ENCODE results near the gene KRTAP10-10. TPM values are rescaled to one million over a fixed set of nuclear protein-coding genes. Genes with fewer than 3 reads are reported as not detected.

KRTAP10-10 gene
- total RNA-seq, 2 experiments from 2014 or later = not detected

- Mint-ChIP-seq H3K27me3 (peaks cover 2% of the 10 kb centered on the region), H3K4me1 (ENCODE audit: low read depth) (no peaks in the 10 kb centered on the region), H3K36me3 (ENCODE audit: low read depth) (no peaks in the 10 kb centered on the region), H3K4me3 (no peak within 1 kb of the TSS), H3K9me3 (no peaks in the 10 kb centered on the region), H3K27ac (no peak within 1 kb of the TSS)
- ATAC-seq (no peak), DNase-seq (no peak)
- POLR2A ChIA-PET = no interaction called here
- TF ChIP-seq CTCF (IDR thresholded peaks at IDR 0.05) = no peak
- intact Hi-C loops (cut with micrococcal nuclease) = no loop called here
- CTCF ChIA-PET = no interaction called here
Measured at GRCh38 chr21:44592446-44593311, 44.5 kb upstream of the KRTAP10-10 start, which contains the start of gene KRTAP10-6. KRTAP10-6 (minus strand) TSS chr21:44592505; CDS start chr21:44592484, 21 bp downstream.

- DNase-seq (no peak), ATAC-seq (no peak)
- CTCF ChIA-PET = no interaction called here
- intact Hi-C loops (cut with micrococcal nuclease) = no loop called here
- H3K27me3 Mint-ChIP-seq = peaks cover 2% of the 10 kb centered on the region
- POLR2A ChIA-PET = no interaction called here
- no peaks in the 10 kb centered on the region for H3K4me1 Mint-ChIP-seq (ENCODE audit: low read depth)
- H3K36me3 Mint-ChIP-seq (ENCODE audit: low read depth) = no peaks in the 10 kb centered on the region
- H3K27ac Mint-ChIP-seq = no peak overlapping the region
- H3K4me3 Mint-ChIP-seq = no peak overlapping the region
- no peak for TF ChIP-seq CTCF (IDR thresholded peaks at IDR 0.05)
- peaks cover 4% of the 10 kb centered on the region for H3K9me3 Mint-ChIP-seq
Measured at GRCh38 chr21:44593598-44594405, 43.4 kb upstream of the KRTAP10-10 start.

- peaks cover 5% of the 10 kb centered on the region for H3K9me3 Mint-ChIP-seq
- intact Hi-C loops (cut with micrococcal nuclease) = no loop called here
- H3K4me3 Mint-ChIP-seq = no peak overlapping the region
- H3K27ac Mint-ChIP-seq = no peak overlapping the region
- no peak for ATAC-seq
- H3K27me3 Mint-ChIP-seq = no peaks in the 10 kb centered on the region
- H3K36me3 Mint-ChIP-seq (ENCODE audit: low read depth) = no peaks in the 10 kb centered on the region
- ChIA-PET POLR2A (no interaction called here), CTCF (no interaction called here)
- no peak for DNase-seq
- no peaks in the 10 kb centered on the region for H3K4me1 Mint-ChIP-seq (ENCODE audit: low read depth)
- TF ChIP-seq CTCF (IDR thresholded peaks at IDR 0.05) = no peak
Measured at GRCh38 chr21:44594406-44594916, 42.7 kb upstream of the KRTAP10-10 start.

GRCh38 chr21:44595524-44595923 is 41.6 kb upstream of the KRTAP10-10 start:
- intact Hi-C loops (cut with micrococcal nuclease) = no loop called here
- no peak for TF ChIP-seq CTCF (IDR thresholded peaks at IDR 0.05)
- H3K9me3 Mint-ChIP-seq = peaks cover 5% of the 10 kb centered on the region
- DNase-seq (no peak), ATAC-seq (no peak)
- ChIA-PET CTCF (no interaction called here), POLR2A (no interaction called here)
- no peak overlapping the region for H3K27ac Mint-ChIP-seq
- H3K36me3 Mint-ChIP-seq (ENCODE audit: low read depth) = no peaks in the 10 kb centered on the region
- H3K4me1 Mint-ChIP-seq (ENCODE audit: low read depth) = no peaks in the 10 kb centered on the region
- no peaks in the 10 kb centered on the region for H3K27me3 Mint-ChIP-seq
- no peak overlapping the region for H3K4me3 Mint-ChIP-seq

All from activated CD8-positive, alpha-beta T cell treated with anti-CD3 and anti-CD28 coated beads for 36 hours (primary cell).